Activated T-cell treated with anti-CD3 and anti-CD28 coated beads, Interleukin-2, amount 50 U/mL, for 1 hour (primary cell): ENCODE data around the gene CCNI.
A peak's percentile ranks its signal among the peaks of the same experiment; 100 is the strongest.
"Not testable (repeated sequence)": the region's sequence is repeated elsewhere in the genome, so short reads cannot be mapped to it uniquely, and the experiment has no call there.

Experiments
- DNase-seq: peaks from one replicate; pipeline ENCODE4 v3.0.0-alpha.2; 2020

The CCNI gene

GRCh38 chr4:77075869-77076799 lies at the start of gene CCNI:
CCNI (minus strand) TSS chr4:77075989; CDS start chr4:77066362, 9,627 bp downstream.
- peak; percentile 92 for DNase-seq

DNA sequence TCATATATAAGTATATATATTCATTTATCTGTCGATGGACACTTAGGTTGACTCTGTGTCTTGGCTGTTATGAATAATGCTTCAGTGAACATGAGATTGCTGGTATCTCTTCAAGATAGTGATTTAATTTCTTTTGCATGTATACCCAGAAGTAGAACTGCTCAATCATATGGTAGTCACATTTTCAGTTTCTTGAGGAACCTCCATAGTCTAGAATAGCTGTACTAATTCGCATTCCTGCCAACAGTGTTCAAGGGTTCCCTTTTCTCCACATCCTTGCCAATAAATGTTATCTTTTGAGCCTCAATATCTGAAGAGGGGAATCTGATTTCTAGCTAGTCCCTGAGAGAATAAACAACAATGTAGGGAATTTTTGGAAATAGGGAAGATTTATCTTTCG lies 48.8 kb upstream of the CCNI start:
- no peak for DNase-seq

GRCh38 chr4:77123411-77123810 lies 47.6 kb upstream of the CCNI start:
- DNase-seq: no peak

DNA sequence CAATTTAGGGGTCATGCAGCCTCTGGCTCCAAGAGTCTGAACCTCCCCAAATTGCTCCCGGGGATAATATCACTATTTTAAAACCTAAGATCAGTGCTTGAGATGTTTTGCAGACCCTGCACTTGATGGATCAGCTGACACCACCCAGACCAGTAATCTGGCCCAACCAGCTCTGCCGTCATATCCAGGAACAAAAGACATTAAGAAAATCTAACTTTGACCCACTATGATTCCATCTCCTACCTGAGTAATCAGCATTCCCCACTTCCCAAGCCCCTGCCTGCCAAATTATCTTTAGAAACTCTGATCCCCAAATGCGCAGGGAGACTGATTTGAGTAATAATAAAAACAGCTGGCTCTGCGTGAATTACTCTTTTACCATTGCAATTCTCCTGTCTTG lies 46.9 kb upstream of the CCNI start:
- no peak for DNase-seq

DNA sequence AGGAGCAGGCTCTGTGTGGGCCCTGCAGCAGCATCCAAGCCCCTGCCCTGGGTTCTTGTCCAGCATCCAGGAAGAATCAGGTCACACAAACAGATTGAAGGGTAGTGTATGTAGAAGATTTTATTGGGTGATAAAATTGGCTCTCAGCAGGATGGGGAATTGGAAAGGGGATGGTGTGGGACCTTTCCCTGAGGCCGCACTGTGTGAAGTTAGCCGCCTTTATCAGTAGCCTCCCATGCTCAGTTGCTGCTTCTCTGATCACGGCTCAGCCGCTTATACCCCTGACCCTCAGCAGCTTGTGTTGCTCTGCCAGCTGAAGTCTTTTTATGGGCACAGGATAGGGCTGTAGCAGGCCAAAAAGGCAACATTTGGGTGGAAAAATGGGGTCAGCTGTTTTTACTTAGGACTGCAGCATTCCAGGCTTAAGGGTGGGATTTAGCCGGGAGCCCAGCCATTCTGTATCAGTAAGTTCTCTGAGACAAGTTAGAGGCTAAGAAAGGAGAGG lies 46.0 kb upstream of the CCNI start:
- DNase-seq: no peak

DNA sequence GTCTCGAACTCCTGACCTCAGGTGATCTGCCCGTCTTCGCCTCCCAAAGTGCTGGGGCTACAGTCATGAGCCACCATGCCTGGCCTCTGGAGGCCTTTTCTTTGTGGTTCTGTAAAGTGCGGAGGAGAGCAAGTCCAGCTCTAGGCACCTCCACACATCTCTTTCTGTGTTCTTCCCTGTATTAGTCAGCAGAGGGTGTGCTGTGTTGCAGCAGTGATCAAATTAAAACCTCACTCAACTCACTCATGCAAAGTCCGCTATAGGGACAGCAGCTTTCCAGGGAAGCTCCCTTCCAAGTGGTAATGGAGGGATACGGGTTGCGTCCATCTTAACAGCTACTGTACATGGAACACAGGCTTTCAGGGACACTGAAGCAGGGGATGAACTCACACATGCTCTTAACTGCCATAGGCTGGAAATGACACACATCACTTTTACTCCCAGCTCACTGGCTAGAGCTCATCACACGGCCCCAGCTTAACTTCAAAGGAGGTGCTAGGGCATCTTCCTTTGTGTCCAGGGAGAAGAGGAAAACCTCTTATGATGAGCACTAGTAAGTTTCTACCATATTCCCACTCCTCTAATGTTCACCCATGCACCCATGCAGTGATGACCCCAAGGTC lies 45.2 kb upstream of the CCNI start:
- no peak for DNase-seq

GRCh38 chr4:77117721-77118120 lies 41.9 kb upstream of the CCNI start:
- DNase-seq: no peak

DNA sequence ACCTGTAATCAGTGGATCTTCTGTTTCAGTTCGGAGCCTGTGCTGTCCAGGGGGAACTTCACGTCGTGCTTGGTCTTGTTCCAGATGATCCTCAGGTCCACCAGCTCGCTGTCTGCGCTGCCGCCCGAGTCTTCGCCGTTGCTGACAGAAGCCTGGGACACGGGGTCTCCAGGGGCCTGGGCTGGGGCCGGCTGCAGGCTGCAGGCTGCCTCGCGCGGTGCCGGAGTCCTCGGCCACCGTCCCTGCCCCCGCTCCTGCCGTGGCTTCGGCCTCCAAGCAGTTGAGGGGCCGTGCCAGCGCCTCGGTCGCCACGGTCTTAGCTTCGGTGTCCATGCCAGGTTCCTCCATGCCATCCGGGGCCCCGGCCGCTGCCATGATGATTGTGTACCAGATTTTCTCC lies 37.3 kb upstream of the CCNI start:
- no peak for DNase-seq

DNA sequence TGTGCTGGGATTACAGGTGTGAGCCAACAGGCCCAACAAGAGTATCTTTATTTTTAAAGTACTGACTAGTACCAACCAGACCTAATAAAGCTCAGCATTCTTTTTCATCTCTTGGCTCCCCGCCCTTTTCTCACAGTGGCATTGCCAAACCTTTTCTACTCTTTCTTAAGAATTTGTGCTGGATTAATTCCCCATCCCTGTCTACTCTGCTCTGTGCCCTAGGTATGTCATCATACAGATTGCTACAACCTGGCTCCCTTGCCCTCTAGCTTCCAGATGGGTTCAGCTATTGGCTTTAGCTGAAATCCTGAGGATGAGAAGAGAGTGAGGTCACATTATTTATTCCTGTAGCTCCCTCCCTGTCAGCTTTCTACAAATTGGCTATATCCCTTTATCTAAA lies 34.9 kb upstream of the CCNI start:
- no peak for DNase-seq

DNA sequence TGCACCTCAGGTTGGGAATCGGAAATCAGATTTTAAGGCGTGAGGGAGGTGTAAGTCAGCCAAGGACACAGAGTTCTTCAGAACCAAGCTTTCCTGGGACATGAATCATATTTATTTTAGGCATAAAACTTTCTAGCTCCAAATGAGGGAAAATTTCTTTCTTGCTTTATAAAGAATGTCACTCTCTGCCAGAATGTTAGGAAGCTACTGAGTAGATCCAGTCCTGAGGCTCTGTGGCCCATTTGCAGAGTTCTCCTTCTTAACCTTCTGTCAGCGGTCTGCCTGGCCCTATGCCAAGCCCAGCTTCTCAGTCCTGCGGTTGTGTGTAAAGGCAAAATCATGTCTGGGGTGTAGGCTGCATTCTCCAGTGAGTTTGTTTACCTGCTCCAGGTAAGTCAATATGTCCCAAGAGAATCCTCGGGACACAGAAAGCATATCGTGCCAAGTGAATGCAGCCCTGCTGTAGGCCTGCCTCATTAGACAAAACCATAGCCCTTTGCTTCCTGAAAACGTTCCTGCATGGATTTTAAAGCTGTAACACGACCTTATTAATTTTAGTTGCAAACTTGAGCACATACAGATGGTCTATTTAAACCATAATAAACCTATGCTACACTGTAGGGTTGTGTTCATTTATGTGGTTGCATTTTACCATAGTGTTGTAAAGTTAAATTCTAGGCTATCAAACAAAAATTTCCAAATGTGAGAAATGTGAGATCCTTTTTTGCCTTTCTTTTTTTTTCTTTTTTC lies 29.2 kb upstream of the CCNI start:
- DNase-seq: no peak

GRCh38 chr4:77104388-77104787 lies 28.6 kb upstream of the CCNI start:
- no peak for DNase-seq

DNA sequence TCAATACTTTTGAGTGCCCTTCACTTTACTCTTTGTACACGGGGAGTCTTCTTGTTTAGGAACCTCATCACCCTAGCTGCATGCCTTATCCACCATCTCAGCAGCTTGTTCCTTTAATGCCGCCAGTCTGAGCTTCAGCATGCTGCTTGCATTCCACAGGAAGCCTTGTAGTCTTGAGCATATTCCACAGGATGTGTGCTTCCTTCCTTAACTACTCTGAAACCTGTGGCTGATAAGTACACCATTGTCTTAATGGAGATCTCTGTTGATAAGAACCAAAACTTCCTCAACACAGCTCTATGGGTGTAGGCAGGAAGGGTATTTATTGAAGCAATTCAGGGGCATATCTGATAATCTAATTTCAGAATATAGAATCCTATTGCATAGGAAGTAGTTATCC lies 24.4 kb upstream of the CCNI start:
- no peak for DNase-seq

DNA sequence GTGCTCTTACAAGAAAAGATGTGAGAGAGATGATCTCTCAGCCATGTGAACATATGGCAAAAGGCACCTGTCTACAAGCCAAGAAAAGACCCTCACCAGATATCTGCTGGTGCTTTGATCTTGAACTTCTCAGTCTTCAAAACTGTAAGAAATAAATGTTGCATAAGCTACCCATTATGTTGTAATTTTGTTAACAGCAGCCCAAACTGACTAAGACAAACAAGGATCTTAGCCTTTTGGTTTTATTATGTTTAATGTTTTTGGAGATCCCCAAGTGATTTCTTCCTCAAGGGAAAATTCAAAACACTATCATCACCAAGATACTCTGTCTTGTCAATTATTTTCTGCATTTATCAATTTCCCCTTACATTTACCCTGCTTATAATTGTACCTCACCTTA lies 21.8 kb upstream of the CCNI start:
- DNase-seq: no peak

GRCh38 chr4:77095101-77095821 lies 19.5 kb upstream of the CCNI start:
- peak; percentile 66 for DNase-seq

DNA sequence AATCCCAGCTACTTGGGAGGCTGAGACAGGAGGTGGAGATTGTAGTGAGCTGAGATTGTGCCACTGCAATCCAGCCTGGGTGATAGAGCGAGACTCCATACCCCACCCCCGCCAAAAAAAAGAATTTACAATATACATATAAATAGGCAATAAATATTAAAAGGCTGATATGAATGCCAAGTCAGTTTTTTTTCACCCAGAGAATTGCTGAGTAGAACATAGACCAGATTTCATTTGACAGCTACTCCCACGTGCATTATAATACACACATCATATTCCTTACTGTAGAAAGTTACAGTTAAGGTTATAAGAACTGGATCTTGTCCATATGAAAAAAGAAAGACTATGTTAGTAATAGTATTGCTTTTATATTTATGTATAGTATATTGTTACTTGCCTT lies 18.7 kb upstream of the CCNI start:
- no peak for DNase-seq

GRCh38 chr4:77093401-77093800 lies 17.6 kb upstream of the CCNI start:
- no peak for DNase-seq

- no peak for DNase-seq
These were observed 17.2 kb upstream of the CCNI start for GRCh38 chr4:77092975-77093374.

GRCh38 chr4:77089866-77090265 lies 14.1 kb upstream of the CCNI start:
- DNase-seq: no peak

GRCh38 chr4:77087027-77087426 lies 11.2 kb upstream of the CCNI start:
- DNase-seq: not testable (repeated sequence)

DNA sequence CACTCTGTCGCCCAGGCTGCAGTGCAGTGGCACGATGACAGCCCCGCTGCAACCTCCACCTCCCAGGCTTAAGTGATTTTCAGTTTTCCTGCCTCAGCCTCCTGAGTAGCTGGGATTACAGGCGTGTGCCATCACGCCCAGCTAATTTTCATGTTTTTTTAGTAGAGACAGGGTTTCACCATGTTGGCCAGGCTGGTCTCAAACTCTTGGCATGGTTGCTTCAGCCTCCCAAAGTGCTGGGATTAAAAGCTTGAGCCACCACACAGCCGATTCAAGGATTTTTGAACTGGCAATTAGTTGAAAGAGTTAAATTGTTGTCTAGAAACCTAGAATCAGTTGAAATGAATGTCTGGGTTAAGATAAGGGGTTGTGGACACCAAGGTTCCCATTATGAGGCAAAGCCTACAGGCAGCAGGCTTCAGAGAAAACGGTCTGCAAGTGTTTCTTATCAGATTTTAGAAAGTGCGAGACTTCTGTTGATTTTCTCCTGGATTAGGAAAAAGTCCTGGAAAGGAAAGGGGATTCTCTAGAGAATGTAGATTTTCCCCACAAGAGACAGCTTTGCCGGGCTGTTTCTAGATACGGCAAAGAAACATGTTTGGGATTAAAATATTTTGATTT lies 8.3 kb upstream of the CCNI start:
- DNase-seq: no peak

DNA sequence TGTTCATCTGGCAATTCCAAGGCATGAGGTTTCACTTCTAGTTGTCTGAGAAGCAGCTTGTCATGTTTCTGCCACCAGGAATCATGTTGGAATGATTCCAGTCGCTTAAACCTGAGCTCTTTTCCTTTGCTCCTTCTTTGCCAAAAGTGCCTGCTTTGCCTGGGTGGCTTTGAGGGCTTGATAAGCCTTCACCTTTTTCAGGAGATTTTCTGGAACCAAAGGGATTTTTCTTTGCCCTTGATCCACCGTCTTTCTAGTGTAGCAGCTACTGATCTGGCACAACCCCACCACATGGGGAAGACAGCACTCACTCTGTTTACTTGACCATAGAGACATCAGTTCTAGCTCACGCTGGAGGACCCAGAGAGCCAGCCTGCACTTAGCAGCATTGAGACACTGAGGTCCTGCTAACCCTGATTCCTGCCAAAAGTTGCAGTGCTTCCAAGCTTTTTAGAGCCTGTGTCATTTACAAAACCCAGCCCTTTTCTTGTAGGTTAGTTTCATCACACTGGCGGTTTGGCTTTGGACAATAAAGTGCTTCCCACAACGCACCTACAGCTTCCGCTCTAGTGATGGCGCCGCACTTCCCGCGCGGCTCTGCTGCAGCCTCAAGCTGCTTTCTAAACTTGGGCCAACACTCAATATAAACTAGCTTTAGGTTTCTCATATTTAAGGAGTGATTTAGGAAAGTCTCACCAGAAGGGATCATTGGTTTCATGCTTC lies 7.3 kb upstream of the CCNI start:
- no peak for DNase-seq

- DNase-seq: not testable (repeated sequence)
These were observed 5.0 kb upstream of the CCNI start for GRCh38 chr4:77080806-77081205.
